GM18867 (cell line): ENCODE data around the gene CTCFL.
A peak's percentile ranks its signal among the peaks of the same experiment; 100 is the strongest.
"Not testable (repeated sequence)": the region's sequence is repeated elsewhere in the genome, so short reads cannot be mapped to it uniquely, and the experiment has no call there.

Experiments
- ATAC-seq: cut with Tn5 transposase; IDR thresholded peaks from one replicate; pipeline ENCODE4 v1.9.1; 2021; ENCODE audit warnings: mild to moderate bottlenecking, moderate library complexity; ENCODE audit not compliant: unreplicated experiment

The CTCFL gene

DNA sequence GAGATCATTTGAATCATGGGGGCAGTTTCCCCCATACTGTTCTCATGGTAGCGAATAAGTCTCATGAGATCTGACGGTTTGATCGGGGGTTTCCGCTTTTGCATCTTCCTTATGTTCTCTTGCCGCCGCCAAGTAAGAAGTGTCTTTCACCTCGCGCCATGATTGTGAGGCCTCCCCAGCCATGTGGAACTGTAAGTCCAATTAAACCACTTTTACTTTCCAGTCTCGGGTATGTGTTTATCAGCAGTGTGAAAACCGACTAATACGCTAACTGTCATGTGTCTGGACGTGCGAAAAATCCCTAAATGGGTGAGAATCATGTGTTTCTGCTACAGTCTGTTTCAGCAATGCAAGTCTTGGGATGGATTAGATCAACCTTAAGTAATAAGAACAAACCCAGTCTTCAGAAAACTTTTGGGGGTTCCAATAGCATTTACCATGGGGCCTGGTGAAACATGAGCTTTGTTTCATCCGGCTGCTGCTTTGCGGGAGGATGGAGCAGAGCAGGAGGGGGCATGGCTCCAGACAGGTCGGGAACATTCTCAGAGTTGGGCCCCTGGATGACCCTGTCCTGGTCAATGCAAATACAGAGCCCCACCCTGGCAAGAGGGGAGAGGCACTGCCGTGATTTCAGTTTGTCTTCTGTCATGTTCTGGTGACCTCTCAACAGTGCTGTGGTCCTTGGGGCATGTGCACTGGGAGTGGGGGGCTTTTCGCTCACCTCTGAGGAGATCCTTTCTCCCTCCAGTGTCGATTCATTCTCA is 41.5 kb downstream of the CTCFL start:
- ATAC-seq: peak; percentile 40

GRCh38 chr20:57482796-57483195 is 42.1 kb downstream of the CTCFL start:
- ATAC-seq: no peak

DNA sequence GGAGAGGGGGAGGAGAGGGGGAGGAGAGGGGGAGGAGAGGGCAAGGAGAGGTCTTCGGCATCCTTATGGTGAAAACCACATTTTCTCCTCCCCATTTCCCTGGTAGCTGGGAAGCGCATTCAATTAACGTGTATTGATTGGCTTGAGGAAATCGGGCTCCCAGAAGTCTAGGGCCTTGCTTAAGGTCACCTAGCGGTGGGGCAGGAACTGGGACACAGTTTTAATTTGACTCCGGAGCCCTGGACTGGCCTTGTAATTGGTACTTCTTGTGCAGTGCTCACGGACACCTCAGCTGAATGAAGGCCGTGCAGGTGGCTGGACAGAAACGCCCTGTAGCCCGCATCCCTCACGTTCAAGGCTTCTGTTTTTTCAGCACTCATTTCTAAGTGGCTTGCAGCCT is 42.8 kb downstream of the CTCFL start:
- no peak for ATAC-seq

DNA sequence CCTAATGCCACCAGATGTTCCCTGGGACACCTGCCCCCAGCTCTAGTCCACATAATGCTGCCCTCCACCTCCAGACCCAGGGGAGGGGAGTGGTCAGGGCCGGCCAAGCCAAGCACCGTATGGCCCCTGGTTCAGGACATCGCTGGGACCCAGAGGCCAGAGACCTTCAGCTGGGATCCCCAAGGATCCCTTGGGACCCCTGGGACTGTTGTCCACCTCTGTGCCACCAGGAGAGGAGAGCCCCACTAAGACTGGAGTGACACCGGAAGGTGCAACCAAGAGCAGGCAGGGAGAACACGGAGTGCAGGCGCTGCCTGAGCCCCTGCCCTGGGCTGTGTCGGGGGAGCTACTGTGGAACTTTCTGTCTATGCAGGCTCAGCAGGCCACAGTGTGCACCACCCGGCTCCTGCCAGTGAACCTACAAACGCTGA is 43.6 kb downstream of the CTCFL start:
- ATAC-seq: no peak

GRCh38 chr20:57480444-57481160 is 44.3 kb downstream of the CTCFL start:
- peak; percentile 50 for ATAC-seq

- ATAC-seq: no peak
These were observed 45.7 kb downstream of the CTCFL start for GRCh38 chr20:57479196-57479595.

- no peak for ATAC-seq
These were observed 46.8 kb downstream of the CTCFL start for GRCh38 chr20:57478176-57478575.

DNA sequence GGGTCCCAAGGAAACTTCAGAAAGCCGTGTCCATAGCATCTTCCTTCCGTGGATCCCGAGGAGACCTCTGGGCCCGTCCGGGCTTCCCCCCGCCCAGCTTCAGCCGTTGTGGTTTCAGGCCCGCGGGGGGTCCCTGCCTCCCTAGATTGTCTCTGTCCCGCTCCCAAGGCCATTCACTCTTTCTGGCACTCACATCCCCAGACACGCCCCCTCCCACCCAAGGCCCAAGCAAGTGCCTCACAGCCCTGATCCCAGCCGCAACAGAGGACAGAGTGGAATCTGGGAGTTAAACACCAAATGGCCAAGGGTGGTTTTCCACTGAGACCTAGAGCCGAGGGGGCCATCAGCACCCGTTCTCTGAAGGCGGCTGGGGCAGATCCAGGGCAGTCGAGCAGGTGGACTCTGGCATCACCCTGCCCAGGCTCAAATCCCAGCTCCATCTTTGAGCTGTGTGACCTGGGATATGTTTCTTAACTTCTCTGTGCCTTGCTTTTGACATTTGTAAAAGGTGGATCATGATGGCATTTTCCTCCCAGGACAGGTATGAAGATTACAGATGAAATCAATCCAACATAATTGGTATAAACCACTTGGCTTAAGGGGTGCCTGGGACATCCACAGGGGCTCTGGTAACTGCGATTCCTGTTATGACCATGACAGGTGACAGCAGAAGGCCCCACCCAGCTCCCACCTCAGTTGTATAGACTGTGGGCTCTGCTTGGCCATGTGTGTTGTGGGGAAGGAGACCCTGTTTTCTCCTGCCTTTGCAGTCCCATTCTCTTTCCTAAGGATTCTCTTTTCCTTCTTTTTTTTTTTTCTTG is 48.1 kb downstream of the CTCFL start:
- no peak for ATAC-seq

GRCh38 chr20:57476084-57476526 is 48.8 kb downstream of the CTCFL start:
- ATAC-seq: peak; percentile 40

DNA sequence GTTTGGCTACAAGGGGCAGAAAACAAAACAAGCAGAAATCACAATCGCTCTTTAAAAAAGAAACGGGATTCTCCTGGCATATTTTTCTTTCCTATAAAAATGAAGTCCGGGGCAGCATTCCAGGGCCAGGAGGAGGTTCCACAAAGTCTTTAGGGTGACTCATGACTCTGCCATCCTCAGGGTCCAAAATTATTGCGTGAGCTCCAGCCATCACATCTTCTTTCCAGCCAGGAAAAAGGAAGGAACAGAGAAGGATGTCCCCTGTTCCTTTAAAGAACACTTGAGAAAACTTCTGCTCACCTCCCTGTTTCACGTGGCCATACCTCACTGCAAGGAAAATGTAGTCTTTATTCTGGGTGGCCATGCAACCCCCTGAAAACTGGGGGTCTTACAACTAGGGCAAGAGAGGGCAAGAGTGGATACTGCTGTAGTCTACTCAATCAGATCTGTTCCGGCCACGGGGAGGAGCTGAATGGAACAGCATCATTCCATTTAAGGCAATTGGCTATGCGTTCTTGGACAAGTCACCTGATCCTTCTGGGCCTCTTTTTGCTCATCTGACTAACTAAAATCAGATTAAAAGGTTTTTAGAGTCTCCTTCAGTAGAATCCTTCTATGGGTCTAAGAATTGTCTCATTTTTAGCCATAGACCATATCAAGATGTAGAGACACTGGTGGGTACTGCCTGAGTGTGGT is 49.4 kb downstream of the CTCFL start:
- ATAC-seq: no peak

- ATAC-seq: no peak
These were observed 50.1 kb downstream of the CTCFL start for GRCh38 chr20:57474816-57475215.

DNA sequence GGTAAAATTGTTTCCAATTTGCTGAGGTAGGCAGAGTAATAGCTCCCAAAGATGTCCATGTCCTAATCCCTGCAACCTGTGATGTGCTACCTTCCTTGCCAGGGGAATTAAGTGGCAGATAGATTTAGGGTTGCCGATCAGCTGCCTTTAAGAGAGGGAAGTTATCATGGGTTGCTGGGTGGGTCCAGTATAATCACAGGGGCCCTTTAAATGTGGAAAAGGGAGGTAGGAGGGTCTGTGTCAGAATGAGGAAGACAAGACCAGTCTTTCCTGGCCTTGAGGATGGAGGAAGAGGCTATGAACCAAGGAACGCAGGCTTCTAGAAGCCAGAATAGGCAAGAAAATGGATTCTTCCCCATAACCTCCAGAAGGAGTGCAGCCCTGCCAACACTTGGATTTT is 50.7 kb downstream of the CTCFL start:
- no peak for ATAC-seq

GRCh38 chr20:57473246-57474048 is 51.5 kb downstream of the CTCFL start:
- ATAC-seq: peak; percentile 48

- not testable (repeated sequence) for ATAC-seq
These were observed 52.5 kb downstream of the CTCFL start for GRCh38 chr20:57472474-57472873.

- ATAC-seq: no peak
These were observed 53.2 kb downstream of the CTCFL start for GRCh38 chr20:57471496-57472372.

- ATAC-seq: no peak
These were observed 54.1 kb downstream of the CTCFL start for GRCh38 chr20:57470666-57471495.

- ATAC-seq: no peak
These were observed 54.8 kb downstream of the CTCFL start for GRCh38 chr20:57470212-57470522.
